WI38 (cell line): ENCODE results near the gene TMEM170A.

Experiments
- H3K4me3 ChIP-seq: 2 replicates; pipeline ENCODE4 v1.5.1; 2011; ENCODE audit warnings: low read depth, mild to moderate bottlenecking, control low read depth, low read length
- TF ChIP-seq, protein P1 (sequence below): IDR thresholded peaks from 2 replicates; pipeline ENCODE4 v1.5.1; 2012; ENCODE audit warnings: low read depth, mild to moderate bottlenecking, control low read depth, low read length

The TMEM170A gene

DNA sequence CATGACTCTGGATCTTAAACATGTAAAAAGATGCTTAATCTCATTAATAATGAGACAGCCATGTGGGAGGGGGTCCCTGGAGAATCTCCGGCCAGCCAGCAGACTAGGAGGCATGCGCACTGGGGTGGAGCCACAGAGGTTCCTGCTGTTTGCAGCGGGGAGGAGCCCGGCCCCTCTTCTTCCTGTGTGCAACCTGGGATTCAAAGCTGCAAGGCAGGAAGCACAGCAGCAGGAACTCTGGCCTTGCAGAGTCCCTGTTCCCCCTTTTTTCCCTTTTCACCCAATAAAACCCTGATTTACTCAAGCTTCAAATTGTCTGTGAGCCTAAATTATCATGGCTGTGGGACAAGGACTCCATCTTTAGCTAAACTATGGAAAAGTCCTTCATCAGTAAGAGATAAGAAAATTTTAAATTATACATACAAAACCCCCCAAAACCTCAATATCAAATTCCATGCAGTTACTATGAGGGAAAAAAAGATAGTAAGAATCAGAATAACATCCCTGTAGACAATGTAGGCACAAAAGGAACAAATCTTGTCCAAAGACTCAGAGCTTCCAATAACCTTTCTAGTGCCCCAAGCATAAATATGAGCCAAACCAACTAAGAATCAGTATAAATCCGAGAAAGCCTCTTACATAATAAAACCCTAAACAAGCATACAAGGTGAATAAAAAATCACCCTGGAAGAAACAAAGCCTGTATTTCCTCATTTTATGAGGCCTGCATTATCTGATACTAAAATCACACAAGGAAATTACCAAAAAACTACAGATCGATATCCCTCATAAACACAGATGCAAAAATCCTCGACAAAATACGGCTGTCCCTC is 43.3 kb downstream of the TMEM170A start:
- no peak overlapping the region for H3K4me3 ChIP-seq
- TF ChIP-seq, protein P1, sequence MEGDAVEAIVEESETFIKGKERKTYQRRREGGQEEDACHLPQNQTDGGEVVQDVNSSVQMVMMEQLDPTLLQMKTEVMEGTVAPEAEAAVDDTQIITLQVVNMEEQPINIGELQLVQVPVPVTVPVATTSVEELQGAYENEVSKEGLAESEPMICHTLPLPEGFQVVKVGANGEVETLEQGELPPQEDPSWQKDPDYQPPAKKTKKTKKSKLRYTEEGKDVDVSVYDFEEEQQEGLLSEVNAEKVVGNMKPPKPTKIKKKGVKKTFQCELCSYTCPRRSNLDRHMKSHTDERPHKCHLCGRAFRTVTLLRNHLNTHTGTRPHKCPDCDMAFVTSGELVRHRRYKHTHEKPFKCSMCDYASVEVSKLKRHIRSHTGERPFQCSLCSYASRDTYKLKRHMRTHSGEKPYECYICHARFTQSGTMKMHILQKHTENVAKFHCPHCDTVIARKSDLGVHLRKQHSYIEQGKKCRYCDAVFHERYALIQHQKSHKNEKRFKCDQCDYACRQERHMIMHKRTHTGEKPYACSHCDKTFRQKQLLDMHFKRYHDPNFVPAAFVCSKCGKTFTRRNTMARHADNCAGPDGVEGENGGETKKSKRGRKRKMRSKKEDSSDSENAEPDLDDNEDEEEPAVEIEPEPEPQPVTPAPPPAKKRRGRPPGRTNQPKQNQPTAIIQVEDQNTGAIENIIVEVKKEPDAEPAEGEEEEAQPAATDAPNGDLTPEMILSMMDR, result no peak

DNA sequence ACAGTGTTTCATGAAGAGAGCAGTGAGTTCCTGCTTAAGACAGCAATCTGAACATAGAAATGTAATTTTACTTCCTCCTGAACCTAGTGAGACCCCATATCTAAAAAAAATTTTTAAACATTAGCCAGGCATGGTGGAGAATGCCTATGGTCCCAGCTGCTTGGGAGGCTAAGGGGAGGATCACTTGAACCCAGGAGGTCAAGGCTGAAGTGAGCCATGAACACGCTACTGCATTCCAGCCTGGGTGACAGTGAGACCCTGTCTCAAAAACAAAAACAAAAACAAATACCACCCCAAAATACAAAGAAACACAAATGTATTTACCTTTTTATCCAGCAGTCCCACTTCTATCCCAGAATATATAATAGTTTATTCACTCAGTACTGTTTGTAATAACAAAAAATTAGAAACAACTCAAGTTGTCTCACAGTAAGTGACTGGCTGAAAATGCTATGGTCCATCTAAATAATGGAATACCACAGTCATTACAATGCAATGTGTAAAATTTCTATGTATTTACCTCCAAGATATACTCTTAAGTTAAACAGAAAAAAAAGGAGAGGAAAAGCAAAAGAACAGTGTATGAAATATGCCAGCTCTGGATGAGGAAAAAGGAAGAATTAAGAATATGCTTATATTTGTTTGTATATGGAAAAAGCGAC is 47.5 kb downstream of the TMEM170A start:
- TF ChIP-seq, protein P1, result no peak
- H3K4me3 ChIP-seq, result no peak overlapping the region

DNA sequence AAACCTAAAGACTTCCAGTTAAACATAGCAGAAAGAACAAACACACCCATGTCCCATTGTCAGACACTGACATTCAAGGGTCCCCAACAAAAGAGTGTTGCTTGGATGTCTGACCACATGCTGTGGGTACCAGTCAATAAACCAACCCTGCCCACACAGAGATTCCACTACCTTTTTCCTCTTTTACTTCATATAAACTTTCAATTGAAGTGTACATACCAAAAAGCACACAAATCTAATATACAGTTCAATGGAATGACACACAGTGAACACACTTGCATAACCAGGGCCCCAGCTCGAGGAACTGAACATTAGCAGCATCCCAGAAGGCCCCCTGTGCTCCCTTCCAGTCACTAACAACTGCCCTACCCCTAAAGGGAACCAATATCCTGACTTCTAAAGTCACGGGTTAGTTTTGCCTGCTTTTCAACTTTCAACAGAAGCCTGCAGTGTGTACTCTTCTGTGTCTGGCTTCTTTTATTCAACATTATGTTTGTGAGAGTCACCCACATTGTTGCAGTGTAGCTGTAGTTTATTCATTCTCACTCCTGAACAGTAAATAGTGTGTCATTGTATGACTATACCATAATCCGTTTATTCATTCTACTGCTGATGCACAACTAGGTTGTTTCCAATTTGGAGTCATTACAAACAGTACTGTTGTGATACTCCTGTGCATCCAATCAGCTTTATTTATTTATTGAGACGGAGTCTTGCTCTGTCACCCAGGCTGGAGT is 49.2 kb downstream of the TMEM170A start:
- TF ChIP-seq, protein P1, result no peak
- H3K4me3 ChIP-seq, result no peak overlapping the region

DNA sequence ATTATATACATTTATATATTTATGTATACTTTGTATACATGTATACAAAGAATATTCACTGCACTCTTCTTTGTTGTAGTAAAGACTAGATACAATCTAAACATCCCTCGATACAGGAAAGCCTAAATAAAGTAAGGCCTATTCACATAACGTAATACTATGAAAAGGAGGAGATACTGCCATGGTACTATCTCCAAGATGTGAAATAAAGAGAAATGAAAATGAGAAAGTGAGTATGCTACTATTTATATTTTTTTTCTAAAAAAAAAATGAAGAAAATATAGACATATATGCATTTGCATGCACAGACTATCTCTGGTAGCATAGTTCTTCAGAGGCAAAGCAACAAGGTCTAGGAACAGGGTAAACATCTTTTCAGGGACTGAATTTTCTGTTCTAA is 50.5 kb downstream of the TMEM170A start:
- TF ChIP-seq, protein P1, result no peak
- H3K4me3 ChIP-seq, result no peak overlapping the region

DNA sequence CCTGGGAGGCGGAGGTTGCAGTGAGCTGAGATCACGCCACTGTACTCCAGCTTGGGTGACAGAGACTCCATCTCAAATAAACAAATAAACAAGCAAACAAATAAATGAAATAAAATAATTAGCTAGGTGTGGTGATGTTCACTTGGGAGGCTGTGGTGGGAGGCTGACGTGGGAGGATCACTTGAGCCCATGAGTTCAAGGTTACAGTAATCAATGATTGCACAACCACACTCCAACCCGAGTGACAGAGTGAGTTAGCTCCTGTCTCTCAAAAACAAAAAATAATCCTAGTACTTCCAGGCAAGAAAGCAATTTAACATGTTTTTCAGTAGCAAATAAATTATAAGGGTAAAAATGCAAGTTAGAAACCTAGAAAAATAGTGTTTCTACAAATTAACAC is 57.5 kb downstream of the TMEM170A start:
- H3K4me3 ChIP-seq, result no peak overlapping the region
- TF ChIP-seq, protein P1, result no peak

DNA sequence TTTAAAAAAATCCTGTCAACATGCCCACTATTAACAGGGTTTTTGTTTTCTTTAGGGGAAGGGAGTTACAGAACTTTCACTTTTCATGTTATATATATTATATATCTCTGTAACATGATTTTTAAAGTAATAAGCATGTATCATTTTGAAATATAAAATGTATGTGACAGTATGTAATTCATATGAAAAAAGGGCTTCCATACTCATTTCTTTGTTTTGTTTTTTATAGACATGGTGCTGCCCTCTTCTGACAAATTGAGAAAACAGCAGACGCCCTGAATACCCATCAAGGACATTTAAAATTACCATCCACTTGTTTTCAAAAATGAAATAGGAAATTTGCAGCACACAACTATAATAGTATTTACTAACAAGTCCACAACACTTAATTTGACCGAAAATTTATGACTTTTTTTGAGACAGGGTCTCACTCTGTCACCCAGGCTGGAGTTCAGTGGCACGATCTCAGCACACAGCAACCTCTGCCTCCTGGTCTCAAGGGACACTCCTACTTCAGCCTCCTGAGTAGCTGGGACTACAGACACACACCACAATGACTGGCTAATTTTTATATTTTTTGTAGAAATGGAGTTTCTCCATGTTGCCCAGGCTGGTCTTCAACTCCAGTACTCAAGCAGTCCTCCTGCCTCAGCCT is 61.5 kb downstream of the TMEM170A start:
- TF ChIP-seq, protein P1, result no peak

More for the DNA sequence above, 61.5 kb downstream of the TMEM170A start:
- no peak overlapping the region for H3K4me3 ChIP-seq
